ENCODE measurements around the gene RAC3. TPM values are rescaled to one million over a fixed set of nuclear protein-coding genes. Genes with fewer than 3 reads are reported as not detected.

The RAC3 gene
- total and polyA plus RNA-seq, 8 donors, result 4.2 to 23.4 (median 14.0) TPM

- H3K27ac ChIP-seq, result peak overlapping the region; percentile 54 to 76
- intact Hi-C loops (cut with DNase I), result no loop called here
Observed at GRCh38 chr17:82065193-82065637, 33.7 kb downstream of the RAC3 start.

GRCh38 chr17:82065638-82066303 lies 34.3 kb downstream of the RAC3 start, which contains the start of gene DUS1L:
TSS of gene DUS1L (minus strand) at chr17:82065804. CDS start at chr17:82065059, 745 bp downstream.
- Histone ChIP-seq H3K4me3 (peak within 1 kb of the TSS; percentile 76 to 91), H3K9me3 (no peaks in the 10 kb centered on the region), H3K4me1 (peaks cover 18 to 28% of the 10 kb centered on the region in 2 donors), H3K27me3 (no peaks in the 10 kb centered on the region), H3K36me3 (peaks cover 0 to 29% of the 10 kb centered on the region in 2 donors), H3K27ac (peak within 1 kb of the TSS; percentile 66 to 83)
- TF ChIP-seq CTCF (IDR thresholded peaks at IDR 0.05), result no peak
- intact Hi-C loops (cut with DNase I), result no loop called here
- DNase-seq, result peak; percentile 48 to 90 (median 57)
- peak; percentile 90 for ATAC-seq

More at GRCh38 chr17:82065193-82065637, 33.7 kb downstream of the RAC3 start:
- ATAC-seq (peak; percentile 8), DNase-seq (peak in 2 of 4 donors; percentile 10 to 86)
- H3K4me1 ChIP-seq, result peaks cover 18 to 28% of the 10 kb centered on the region in 2 donors
- peak overlapping the region; percentile 76 to 91 for H3K4me3 ChIP-seq
- H3K36me3 ChIP-seq, result peaks cover 0 to 34% of the 10 kb centered on the region in 2 donors
- no peak for TF ChIP-seq CTCF (IDR thresholded peaks at IDR 0.05)
- no peaks in the 10 kb centered on the region for H3K9me3 ChIP-seq
- H3K27me3 ChIP-seq, result no peaks in the 10 kb centered on the region

- H3K4me1 ChIP-seq, result peaks cover 6 to 9% of the 10 kb centered on the region in 2 donors
- intact Hi-C loops (cut with DNase I), result no loop called here
- no peak for TF ChIP-seq CTCF (IDR thresholded peaks at IDR 0.05)
- no peaks in the 10 kb centered on the region for H3K27me3 ChIP-seq
- H3K27ac ChIP-seq, result no peak overlapping the region
- no peaks in the 10 kb centered on the region for H3K9me3 ChIP-seq
- ATAC-seq (no peak), DNase-seq (no peak)
- no peak overlapping the region for H3K4me3 ChIP-seq
- no peaks in the 10 kb centered on the region for H3K36me3 ChIP-seq
Observed at GRCh38 chr17:82070611-82071010, 39.1 kb downstream of the RAC3 start.

- Histone ChIP-seq H3K4me1 (no peaks in the 10 kb centered on the region), H3K4me3 (no peak overlapping the region), H3K9me3 (no peaks in the 10 kb centered on the region), H3K36me3 (peaks cover 0 to 8% of the 10 kb centered on the region in 2 donors), H3K27ac (no peak overlapping the region), H3K27me3 (no peaks in the 10 kb centered on the region)
- no peak for TF ChIP-seq CTCF (IDR thresholded peaks at IDR 0.05)
- intact Hi-C loops (cut with DNase I), result no loop called here
- DNase-seq (no peak), ATAC-seq (no peak)
Observed at GRCh38 chr17:82072827-82073226, 41.3 kb downstream of the RAC3 start.

GRCh38 chr17:82073446-82073845 lies 42.0 kb downstream of the RAC3 start:
- intact Hi-C loops (cut with DNase I), result no loop called here
- Histone ChIP-seq H3K27ac (no peak overlapping the region), H3K4me3 (no peak overlapping the region), H3K36me3 (peaks cover 0 to 15% of the 10 kb centered on the region in 2 donors), H3K9me3 (no peaks in the 10 kb centered on the region), H3K27me3 (no peaks in the 10 kb centered on the region), H3K4me1 (no peaks in the 10 kb centered on the region)
- TF ChIP-seq CTCF (IDR thresholded peaks at IDR 0.05), result no peak
- ATAC-seq (no peak), DNase-seq (no peak)

Data from left lung (tissue), 10 donors.